Measurements from ENCODE around the gene NINL.
"Not testable (repeated sequence)": the region's sequence is repeated elsewhere in the genome, so short reads cannot be mapped to it uniquely, and the experiment has no call there.

The NINL gene

DNA sequence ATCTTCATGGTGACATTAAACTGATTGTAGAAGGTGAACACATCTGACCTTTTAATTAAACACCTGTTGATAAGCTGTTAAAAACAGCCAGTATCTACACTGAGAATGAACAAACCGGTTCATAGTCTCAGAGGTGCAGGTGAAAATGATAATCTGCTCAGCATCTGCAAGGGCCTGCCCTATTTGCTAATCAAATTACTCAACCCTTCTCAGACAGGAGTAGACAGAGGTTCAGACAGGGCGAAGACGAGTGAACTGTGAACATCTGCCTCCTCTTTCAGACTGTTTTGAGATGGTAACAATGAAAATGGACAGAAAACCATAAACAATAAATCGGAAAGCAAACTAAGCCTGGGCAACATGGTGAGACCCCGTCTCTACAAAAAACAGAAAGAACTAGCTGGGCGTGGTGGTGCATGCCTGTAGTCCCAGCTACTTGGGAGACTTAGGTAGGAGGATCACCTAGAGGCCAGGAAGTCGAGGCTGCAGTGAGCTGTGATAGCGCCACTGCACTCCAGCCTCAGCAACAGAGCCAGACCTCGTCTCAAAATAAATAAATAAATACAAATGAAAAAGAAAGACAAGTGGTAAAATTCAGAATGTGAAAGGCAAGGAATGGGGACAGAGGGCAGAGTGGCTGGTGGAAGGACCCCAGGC lies 55.9 kb downstream of the NINL start:
- no peak for DNase-seq

DNA sequence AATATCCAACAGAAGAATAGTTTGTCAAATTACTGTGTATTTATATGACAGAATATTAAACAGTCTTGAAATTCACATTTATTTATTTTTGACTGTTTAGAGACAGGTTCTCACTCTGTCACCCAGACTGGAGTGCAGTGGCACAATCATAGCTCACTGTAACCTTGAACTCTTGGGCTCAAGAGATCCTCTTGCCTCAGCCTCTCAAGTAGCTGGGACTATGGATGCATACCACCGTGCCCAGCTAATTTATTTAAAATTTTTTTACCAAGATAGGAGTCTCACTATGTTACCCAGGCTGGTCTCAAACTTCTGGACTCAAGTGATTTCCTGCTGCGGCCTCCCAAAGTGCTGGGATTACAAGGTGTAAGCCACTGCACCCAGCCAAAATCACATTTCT lies 57.4 kb downstream of the NINL start:
- no peak for DNase-seq

DNA sequence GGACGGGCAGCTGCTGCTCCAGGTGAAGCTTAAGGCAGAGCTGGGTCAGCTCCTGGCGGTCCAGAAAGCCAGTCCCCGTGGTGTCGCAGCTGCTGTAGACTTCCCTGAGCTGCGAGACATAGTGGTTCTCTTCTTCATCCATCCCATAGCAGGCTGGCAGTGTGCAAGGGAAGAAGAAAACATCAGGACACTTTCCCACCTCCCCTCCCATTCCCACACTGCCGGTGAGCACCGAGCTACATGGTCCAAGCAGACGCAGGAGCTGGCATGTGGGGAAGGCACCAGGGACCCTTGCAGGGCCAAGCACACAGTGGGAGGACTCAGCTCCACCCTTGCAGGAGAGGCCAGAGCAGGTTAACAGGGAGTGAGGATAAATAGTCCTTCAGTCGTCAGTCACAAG lies 58.9 kb downstream of the NINL start:
- DNase-seq: no peak

DNA sequence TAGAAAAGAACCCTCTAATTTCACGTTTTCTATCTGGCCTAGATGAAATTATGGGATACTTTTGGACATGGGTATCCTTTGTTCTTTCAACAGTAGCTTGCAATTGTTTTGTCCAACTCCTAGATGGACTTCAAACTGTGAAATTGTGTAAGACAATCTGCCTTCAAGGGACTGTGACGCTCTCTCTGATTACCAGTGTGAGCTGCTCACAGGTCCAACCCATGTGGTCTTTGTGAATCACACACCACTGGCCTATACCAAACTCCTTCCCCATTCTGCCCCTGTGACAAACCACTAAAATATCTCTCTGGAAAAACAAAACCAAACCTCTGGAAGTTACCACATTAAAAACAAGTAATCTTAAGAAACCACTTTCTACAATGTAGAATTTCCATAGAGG lies 59.5 kb downstream of the NINL start:
- no peak for DNase-seq

DNA sequence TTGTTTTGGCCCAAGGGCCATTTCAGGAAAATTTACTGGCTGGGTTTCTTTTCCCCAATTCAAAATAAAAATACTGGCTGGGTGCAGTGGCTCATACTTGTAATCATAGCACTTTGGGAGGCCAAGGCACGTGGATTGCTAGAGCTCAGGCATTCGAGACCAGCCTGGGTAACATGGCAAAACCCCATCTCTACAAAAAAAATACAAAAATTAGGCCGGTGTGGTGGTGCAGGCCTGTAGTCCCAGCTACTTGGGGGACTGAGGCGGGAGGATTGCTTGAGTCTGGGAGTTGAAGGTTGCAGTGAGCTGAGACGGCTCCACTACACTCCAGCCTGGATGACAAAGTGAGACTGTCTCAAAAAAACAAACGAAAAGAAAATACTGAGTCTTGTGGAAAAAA lies 60.0 kb downstream of the NINL start:
- DNase-seq: no peak

DNA sequence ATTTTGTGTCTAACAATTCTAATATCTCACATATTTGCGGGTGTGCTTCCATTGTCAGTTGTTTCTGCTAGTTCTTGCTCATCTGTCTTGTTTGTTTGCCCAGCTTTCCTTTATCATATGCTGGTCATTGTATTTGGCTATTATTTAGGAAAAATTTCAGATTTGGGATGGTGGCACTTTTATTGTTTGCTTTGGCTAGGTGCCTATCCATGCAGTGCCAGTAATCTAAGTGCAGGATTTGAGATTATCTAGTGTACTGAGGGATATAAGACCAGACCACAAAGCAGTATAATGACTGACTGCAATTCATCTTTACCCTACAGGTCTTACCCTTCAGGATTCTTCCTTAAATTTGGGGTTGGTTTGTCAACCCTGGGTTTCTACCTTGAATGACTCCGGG lies 63.9 kb downstream of the NINL start:
- no peak for DNase-seq

DNA sequence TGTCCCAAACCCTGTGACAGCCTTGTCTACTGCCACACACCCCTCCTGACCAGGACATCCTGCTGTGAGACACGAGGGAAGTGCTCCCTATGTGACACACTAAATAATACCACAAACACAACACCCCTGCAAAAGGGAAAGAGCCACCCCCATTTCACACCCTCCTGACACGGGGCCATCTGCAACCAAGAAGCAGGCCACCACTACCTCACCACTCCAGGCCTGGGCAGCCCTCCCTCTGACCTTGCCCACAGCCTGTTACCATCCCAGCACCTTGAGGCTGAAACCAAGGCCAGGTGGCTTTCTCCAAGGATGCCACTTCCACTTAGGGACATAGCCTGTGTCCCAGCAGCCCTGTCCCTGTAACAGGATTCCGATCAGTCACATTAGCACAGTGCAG lies 68.2 kb downstream of the NINL start:
- no peak for DNase-seq

DNA sequence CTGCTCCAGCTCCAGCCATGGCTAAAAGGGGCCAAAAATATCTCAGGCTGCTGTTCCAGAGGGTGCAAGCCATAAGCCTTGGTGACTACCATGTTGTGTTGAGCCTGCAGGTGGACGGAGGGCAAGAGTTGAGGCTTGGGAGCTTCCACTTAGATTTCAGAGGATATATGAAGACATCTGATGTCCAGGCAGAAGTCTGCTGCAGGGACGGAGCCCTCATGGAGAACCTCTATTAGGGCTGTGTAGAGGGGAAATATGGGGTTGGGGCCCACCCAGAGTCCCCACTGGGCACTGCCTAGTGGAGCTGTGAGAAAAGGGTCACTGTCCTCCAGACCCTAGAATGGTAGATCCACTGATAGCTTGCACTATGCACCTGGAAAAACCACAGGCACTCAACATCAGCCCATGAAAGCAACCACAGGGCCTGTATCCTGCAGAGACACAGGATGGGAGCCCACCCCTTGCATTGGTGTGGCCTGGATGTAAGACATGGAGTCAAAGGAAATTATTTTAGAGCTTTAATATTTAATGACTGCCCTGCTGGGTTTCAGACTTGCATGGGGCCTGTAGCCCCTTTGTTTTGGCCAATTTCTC lies 70.5 kb downstream of the NINL start:
- no peak for DNase-seq

DNA sequence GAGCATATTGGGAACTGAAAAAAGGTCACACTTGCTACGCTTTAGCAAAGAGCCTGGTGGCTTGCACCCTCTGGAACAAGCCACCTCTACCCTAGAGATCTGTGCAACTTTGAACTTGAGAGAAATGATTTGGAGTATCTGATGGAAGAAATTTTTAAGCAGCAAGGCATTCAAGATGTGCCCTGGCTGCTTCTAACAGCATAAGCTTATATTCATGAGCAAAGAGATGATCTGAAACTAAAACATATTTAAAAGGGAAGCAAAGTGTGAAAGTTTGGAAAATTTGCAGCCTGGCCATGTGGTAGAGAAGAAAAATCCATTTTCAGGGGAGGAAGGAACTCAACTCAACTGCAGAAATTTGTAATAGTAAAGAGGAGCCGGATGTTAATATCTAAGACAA lies 71.1 kb downstream of the NINL start:
- DNase-seq: no peak

DNA sequence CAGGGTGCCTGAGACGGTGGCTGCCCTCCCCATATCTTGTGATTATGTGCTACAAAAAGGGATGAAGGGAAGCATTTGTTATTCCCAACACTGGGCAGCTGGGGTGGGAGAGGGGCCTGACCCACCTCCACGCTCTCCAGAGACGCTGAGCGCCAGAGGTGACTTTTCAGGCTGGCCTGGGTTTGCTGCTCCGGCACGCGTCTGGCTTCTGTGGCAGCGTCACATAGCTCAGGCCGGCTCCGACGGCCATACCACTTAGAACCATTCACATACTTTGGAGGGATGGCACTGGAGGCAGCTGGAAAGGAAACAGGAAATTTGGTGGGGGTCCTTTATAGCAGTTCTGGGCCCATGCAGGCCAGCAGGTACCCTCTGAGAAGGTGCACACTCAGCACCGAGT lies 72.6 kb downstream of the NINL start:
- no peak for DNase-seq

DNA sequence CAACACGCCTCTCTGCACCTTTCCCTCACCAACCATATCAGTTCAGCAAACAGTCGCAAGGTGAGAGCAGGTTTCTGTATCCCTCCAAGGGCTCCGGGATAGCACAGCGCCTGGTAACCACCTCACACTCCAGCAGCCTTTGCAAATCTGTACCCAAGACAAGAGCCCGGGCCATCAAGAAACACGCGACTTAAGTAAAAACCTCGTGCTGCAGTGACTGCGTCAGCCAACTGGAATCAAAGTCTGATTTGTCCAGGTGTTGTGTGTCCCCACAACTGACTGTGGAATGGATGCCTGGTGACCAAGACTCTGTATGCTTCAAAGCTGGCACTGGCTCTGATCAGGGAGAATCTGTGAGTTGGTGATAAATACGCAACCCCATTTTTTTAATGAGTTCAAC lies 74.1 kb downstream of the NINL start:
- DNase-seq: no peak

DNA sequence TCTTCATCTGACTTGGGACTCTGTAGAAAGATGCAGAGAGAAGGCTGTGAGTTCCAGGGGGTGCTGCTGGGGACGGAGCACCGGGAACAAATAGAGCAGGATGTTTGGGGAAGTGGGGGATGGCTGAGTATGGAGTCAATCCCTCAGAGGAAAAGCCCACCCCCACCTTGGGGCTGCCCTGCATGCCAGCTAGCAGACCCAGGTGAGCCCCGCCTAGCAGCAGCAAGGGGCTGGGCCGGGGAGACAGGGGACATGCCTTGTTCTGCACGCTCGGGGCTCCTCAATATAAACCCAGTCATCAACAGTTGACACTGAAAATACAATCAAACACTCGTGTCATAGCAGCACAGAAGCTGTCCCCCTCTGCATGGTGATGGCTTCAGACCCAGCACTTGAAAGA lies 74.6 kb downstream of the NINL start:
- no peak for DNase-seq

DNA sequence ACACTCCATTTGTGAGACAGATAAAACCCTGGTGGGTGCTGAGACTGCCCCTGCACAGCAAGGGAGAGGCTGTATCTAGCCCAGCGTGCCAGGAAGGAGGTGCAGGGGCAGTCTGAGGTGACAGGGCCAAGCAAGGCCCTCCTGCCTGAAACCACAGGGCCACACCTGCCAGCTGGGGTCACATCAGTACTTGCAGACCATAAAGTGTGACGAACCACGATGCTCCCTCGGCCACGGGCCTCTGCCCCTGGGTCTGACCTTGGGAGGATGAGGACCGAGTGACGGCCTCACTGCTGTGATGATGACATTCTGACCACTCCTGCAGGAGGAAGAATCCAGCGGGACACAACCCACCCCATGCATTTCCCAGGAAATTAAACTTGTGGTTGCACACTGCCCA lies 75.1 kb downstream of the NINL start:
- DNase-seq: no peak

DNA sequence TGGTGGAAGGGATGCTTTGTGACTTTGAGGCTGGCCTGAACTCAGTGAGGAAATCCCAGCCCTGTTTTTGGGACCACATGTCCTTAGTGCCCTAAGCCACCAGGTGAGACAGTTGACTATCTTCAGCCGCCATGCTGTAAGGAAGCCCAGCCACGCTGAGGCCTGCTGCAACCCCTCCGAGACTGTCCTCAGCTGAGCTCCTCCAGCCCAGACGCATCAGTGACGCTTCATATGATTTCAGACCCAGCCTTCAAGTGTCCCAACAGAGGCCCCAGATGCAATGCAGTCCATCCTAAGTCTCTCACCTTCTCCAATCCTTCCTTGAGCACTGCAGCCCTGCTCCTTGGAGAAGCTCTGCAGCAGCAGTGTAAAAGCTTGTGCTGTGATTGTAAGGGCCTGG lies 76.2 kb downstream of the NINL start:
- no peak for DNase-seq

DNA sequence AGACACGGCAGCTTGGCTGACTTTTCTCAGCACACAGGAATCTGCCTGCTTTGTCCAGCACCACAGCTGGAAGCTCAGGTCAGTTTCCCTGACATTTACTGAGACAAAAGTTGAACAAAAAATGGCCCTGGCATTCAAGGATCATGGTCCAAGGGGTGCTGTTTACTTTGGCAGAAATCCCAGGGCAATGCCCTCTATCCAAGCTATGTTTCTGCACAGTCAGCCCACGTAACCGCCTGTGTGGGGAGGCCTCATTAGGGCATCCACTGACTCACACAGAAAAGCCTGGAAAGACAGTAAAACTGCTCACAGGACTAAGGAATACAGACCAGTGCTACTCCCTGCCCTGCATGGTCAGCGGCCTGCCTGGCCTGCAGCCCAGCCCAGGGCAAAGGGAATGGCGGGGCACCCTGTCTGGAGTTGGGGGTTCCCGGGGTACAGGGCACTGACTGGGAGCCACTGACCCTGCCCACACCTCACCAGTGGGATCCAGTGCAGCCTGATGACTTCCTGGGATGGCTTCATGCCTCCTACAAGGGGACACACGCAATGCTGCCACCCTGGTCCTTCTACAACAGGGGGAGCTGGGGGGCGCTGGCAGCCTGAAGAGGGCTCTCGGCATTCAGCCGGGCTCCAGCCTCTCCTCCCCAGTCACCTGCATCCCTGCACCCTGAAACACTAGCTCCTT lies 77.1 kb downstream of the NINL start:
- no peak for DNase-seq

DNA sequence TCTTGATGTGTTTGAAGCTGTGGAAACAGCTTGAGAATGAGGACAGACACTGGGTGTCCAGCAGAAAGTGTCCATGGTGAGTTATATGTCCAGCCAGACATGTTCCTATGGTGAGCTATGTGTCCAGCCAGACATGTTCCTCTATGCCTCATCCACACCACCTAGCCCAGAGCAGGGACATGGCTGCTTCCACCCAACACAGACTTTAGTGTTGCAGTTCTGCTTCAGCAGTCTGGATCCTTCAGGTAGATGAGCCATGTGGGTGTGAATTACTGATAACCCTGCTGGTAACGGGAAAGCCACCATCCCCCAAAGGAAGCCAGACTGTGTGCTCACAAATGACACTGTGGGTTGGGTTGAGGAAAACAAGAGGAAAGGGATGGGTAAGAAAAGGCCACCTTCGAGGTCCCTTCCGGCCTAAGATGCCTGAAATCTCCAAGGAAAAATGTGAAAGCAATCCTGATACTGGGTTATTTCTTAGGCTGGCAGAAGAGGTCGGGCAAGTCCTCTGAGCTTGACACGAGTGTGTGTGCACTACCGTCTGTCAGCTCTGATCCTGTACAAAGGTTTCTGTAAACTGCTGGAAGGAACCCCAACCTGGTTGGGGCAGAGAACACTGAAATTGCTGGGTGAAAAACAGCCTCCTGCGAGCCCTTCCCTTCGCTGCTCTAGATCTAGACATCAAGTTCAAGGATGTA lies 77.8 kb downstream of the NINL start:
- DNase-seq: no peak

DNA sequence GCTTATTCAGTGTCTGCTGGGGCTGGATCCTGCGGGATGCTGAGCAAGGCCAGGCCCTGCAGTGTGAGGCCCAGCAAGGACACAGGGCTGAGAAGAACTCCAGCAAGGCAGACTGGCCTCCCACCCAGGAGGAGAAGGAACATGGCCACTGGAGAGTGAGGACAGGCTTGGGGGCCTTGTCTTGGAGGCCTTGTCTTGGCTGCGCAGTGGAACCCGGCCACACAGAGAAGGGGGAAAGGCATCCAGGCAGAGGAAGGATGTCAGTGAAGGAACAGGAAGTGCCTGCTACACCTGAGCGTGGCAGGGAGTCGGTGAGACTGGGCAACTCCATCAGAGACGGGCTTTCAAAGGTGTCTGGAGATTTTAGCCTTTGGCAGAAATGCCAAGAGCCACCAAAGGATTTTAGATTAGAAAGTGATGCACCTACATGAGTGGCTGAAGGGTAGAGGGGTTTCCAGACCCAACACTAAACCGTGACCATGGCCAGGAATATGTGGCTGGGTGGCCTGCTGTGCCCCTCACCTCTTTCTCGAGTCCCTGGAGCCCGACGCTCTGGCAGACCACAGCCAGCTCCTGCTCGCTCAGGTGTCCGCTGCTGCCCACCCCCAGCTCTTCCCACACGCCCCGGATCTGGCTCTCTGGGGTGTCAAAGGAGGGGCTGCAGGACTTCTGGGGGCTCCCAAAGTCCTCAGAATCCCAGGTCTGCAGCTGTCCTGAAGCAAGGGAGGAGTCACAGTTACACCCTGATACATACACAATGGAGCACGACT lies 80.8 kb downstream of the NINL start:
- no peak for DNase-seq

DNA sequence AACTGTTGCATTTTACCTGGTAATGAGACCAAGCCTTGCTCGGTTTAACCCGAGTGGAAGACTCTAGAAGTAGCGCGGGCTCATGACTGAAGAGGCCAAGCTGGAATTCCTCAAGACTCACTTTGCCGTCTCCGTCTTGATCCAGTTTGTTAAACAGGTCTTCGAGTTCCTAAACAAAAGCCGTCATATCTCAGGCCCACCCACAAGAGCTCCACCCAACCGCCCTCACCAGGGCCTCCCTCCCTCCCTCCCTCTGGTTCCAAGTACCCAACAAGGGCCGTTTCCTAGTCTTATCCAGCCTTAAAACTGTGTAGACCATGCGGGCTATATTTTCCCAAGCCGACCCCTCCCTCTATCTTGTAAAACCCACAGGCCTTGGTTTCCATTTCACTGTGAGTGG lies 81.4 kb downstream of the NINL start:
- no peak for DNase-seq

DNA sequence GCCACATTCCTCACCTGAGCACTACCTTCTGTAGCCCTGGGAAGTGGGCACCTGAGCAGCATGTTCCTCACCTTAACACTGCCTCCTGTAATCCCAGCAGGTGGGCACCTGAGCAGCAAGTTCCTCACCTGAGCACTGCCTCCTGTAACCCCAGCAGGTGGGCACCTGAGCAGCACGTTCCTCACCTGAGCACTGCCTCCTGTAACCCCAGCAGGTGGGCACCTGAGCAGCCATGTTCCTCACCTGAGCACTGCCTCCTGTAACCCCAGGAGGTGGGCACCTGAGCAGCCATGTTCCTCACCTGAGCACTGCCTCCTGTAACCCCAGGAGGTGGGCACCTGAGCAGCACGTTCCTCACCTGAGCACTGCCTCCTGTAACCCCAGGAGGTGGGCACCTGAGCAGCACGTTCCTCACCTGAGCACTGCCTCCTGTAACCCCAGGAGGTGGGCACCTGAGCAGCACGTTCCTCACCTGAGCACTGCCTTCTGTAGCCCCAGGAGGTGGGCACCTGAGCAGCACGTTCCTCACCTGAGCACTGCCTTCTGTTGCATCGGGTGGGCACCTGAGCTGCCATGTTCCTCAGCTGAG lies 82.2 kb downstream of the NINL start:
- not testable (repeated sequence) for DNase-seq

DNA sequence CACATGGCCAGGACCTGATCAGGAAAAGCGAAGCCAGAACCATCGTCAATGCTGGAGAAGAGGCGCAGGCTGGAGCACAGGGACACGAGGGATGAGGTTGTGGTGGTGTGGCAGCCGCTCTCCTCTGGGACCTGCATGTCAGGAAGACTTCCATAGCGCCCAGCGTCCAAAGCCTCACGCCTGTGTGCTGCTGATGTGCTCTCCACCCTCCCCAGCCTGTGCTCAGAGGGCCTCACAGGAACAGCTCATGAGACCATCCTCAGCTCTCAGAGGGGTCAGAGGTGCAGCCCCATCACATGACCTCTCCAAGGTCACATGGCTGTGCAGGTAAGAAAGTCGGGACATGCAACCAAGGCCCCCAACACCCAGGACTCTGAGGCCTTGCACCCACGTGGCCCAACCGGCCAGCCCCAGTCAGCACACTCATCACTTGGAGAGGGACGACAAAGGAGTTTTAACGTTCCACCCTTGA lies 84.4 kb downstream of the NINL start:
- DNase-seq: no peak

DNA sequence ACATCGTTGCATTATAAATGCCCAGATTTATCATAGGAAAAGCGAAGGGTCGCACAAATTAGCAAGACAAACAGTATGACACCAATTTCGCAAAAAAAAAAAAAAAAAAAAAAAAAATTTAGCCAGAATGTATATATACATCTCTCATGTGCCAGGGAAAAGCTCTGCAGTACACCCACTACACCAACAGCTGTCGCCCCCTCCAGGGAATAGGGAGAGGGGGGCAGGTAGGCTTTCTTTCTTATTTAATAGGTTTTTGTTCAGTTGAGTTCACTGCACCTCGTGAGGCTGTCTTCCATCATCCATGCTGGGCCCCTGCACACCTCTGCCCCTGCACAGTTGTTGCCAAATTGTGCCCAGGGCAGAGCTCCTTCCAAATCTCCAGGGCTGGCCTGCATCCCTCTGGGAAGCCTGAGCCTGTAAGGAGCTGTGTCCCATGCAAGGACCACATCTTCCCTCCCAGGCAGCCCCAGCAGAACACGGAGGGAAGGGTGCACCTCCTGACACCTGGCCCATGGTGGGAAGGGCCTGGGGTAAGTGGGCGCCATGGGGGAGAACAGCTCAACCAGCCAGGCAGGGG lies 85.4 kb downstream of the NINL start:
- no peak for DNase-seq

DNA sequence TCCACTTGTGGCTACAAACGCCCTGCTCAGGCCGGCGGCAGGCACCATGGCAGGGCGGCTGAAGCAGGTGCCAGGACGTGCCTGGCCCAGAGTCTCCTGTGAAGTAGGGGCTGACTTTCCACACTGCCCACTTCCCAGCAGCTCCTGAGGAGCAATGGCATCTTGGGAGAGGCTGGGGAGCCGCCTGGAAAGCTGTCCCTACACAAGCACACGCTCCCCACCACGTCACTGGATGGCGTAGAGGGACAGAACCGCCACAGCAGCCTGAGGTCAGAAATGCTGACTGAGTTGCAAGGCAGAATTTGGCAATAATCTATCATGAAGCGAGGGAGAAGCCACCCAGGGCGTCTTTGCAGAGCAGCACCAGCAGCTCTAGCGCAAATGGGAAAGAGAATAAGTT lies 86.3 kb downstream of the NINL start:
- DNase-seq: no peak

DNA sequence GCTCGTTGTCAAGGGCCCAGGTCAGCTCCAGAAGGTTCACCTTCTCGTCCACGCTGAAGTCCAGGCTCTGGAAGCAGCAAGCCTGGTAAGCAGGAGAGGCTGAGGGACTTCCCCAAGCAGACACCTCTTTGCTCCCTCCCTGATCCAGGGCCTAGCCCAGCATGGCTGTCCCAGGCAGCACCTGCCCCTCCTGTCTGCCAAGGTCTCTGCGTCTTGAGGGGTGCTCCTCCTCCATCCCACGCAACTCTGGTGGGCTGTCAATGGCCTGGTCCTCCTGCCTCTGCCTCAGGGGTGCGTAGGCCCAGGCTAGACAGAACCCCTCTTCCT lies 87.1 kb downstream of the NINL start:
- no peak for DNase-seq
